IgD-negative memory B cell (primary cell): ENCODE data around the gene HIRIP3. TPM values are rescaled to one million over a fixed set of nuclear protein-coding genes. Genes with fewer than 3 reads are reported as not detected.
"Not testable (repeated sequence)": the region's sequence is repeated elsewhere in the genome, so short reads cannot be mapped to it uniquely, and the experiment has no call there.

ENCODE experiments used
- H3K27ac Mint-ChIP-seq, 3 donors: one replicate each; pipeline ENCODE4 v1.8.0; 2020 to 2022; ENCODE audit warnings: mild to moderate bottlenecking in 3 of 3, mixed read lengths in 3 of 3, moderate library complexity in 1 of 3
- H3K27me3 Mint-ChIP-seq: one replicate; pipeline ENCODE4 v1.8.0; 2021; ENCODE audit warnings: mixed read lengths
- H3K36me3 Mint-ChIP-seq: one replicate; pipeline ENCODE4 v1.8.0; 2020; ENCODE audit warnings: mild to moderate bottlenecking, mixed read lengths
- H3K4me1 Mint-ChIP-seq, 3 donors: one replicate each; pipeline ENCODE4 v1.8.0; 2020 to 2022; ENCODE audit warnings: mixed read lengths in 3 of 3, mild to moderate bottlenecking in 1 of 3
- H3K4me3 Mint-ChIP-seq, 4 donors: one replicate each; pipeline ENCODE4 v1.8.0; 2020 to 2022; ENCODE audit warnings: mild to moderate bottlenecking in 4 of 4, mixed read lengths in 4 of 4, moderate library complexity in 3 of 4
- H3K9me3 Mint-ChIP-seq, 3 donors: one replicate each; pipeline ENCODE4 v1.8.0; 2020 to 2021; ENCODE audit warnings: mixed read lengths in 3 of 3, mild to moderate bottlenecking in 1 of 3
- polyA plus RNA-seq: library from polyadenylated mRNA; unstranded; fragments of 300-500 nt; fragmentation: Illumina TruSeq; gene quantifications from one replicate; pipeline ENCODE4 v1.2.3, GENCODE V29; 2021

HIRIP3 gene, protein sequence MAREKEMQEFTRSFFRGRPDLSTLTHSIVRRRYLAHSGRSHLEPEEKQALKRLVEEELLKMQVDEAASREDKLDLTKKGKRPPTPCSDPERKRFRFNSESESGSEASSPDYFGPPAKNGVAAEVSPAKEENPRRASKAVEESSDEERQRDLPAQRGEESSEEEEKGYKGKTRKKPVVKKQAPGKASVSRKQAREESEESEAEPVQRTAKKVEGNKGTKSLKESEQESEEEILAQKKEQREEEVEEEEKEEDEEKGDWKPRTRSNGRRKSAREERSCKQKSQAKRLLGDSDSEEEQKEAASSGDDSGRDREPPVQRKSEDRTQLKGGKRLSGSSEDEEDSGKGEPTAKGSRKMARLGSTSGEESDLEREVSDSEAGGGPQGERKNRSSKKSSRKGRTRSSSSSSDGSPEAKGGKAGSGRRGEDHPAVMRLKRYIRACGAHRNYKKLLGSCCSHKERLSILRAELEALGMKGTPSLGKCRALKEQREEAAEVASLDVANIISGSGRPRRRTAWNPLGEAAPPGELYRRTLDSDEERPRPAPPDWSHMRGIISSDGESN
- polyA plus RNA-seq = 21.0 TPM

DNA sequence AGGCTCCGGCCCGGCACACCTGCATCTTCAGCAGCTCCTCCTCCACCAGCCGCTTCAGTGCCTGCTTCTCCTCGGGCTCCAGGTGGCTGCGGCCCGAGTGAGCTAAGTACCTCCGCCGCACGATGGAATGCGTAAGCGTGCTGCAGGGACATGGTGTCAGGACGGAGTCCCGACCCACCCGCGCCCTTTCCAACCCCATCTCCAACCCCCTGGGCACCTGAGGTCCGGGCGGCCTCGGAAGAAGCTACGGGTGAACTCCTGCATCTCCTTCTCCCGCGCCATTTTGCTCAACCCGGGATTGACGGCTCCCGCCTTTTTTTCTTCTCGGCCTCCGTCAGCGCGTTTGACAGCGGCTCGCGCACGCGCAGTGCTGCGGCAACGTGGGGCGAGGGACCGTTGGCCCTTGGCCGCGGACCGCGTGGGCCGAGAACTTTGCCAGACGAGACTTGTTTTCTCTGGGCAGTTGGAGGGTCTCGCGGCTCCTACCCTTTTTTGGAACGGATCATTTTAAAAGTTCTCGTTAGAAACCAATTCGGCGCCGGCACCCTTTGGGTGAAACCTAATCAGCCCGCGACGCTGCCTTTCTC, at the start of gene HIRIP3:
Gene HIRIP3, minus strand, starts transcription at position 294 of the 587 bp plus-strand sequence. Its CDS starts 12 bp downstream, at position 282.
- peaks cover 1% of the 10 kb centered on the region for H3K36me3 Mint-ChIP-seq
- H3K27ac Mint-ChIP-seq = peak within 1 kb of the TSS; percentile 97 to 98 (median 98)
- peaks cover 16 to 32% (median 17%) of the 10 kb centered on the region in 3 donors for H3K4me1 Mint-ChIP-seq
- H3K9me3 Mint-ChIP-seq = no peaks in the 10 kb centered on the region
- no peaks in the 10 kb centered on the region for H3K27me3 Mint-ChIP-seq
- H3K4me3 Mint-ChIP-seq = peak within 1 kb of the TSS; percentile 97 to 99 (median 98)

DNA sequence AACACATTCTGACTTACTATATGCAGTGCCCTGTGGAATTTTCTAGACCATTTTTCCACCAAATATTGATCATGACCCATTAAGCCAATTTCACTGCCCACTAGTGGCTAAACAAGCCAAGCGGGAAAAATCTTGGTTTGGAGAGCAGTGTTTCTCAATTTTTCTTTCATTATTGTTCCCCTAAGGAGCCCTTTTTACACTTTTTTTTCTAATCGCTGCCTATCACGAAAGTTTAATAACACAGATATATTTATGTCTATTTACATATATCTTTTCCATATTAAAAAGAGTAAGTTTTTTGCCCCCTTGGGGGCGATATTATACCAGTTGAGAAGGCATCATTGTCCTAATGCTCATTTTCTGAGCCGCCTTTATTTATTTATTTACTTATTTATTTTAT, 46.4 kb upstream of the HIRIP3 start:
- peaks cover 3 to 5% (median 4%) of the 10 kb centered on the region in 3 donors for H3K4me1 Mint-ChIP-seq
- H3K36me3 Mint-ChIP-seq = peaks cover 2% of the 10 kb centered on the region
- H3K27me3 Mint-ChIP-seq = peaks cover 7% of the 10 kb centered on the region
- H3K9me3 Mint-ChIP-seq = no peaks in the 10 kb centered on the region
- no peak overlapping the region for H3K27ac Mint-ChIP-seq
- H3K4me3 Mint-ChIP-seq = no peak overlapping the region

DNA sequence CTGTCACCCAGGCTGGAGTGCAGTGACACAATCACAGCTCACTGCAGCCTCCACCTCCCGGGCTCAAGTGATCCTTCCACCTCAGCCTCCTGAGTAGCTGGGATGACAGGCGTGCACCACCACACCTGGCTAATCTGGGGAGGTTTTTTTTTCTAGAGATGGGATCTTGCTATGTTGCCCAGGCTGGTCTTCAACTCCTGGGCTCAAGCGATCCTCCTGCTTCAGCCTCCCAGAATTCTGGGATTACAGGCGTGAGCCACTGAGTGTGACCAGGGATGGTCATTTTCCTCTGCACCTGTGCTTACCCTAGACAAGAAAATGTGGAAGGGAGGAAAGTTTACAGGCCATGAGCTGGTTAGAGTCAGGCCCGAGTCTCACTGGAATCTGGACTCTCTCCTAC, 45.3 kb upstream of the HIRIP3 start:
- H3K9me3 Mint-ChIP-seq, H3K4me3 Mint-ChIP-seq, H3K27ac Mint-ChIP-seq, H3K4me1 Mint-ChIP-seq, H3K36me3 Mint-ChIP-seq: not testable (repeated sequence)
- peaks cover 15% of the 10 kb centered on the region for H3K27me3 Mint-ChIP-seq

DNA sequence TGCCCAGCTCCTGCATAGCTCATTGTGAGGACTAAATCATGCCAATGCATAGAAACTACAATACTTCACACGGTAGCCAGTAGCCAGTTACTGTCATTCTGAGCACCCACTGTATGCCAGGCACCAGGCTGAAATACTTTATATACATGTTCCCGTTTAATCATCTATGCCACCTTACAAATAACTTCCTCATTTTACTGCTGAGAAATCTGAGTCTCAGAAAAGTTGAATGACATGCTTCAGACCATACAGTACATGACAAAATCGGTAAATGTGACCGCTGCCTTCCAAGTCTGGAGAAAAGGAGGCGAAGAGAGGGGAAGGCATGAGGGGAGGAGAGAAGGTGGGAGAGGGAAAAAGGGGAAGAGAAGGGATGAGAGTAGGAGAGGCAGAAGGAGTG, 44.8 kb upstream of the HIRIP3 start:
- H3K9me3 Mint-ChIP-seq = no peaks in the 10 kb centered on the region
- peaks cover 3 to 5% (median 4%) of the 10 kb centered on the region in 3 donors for H3K4me1 Mint-ChIP-seq
- H3K4me3 Mint-ChIP-seq = no peak overlapping the region

DNA sequence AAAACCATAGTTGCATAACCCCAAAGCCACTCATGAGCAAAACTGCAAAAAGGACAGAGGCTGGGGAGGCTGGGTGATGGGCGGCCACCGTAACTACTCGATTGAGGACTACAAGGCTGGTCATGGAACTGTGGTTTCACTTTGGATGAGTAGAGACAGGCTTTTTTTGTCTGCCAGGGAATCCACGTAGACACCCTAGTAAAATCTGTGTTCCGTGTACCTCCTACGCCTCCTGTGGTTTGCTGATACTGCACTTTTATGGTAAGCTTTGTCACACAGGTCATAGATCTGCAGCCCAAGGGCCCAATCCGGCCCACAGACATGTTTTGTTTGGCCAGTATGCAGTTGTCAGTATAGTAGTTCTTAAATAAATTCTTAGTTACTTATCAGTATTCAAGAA, 37.9 kb upstream of the HIRIP3 start:
- Mint-ChIP-seq H3K36me3 (no peaks in the 10 kb centered on the region), H3K9me3 (no peaks in the 10 kb centered on the region), H3K4me1 (peaks cover 5 to 7% (median 5%) of the 10 kb centered on the region in 3 donors), H3K4me3 (peak overlapping the region in 1 of 4 donors; percentile 37), H3K27me3 (peaks cover 60% of the 10 kb centered on the region), H3K27ac (no peak overlapping the region)

More for the DNA sequence above, 44.8 kb upstream of the HIRIP3 start:
- H3K27me3 Mint-ChIP-seq = peaks cover 19% of the 10 kb centered on the region
- H3K27ac Mint-ChIP-seq = no peak overlapping the region
- peaks cover 2% of the 10 kb centered on the region for H3K36me3 Mint-ChIP-seq

DNA sequence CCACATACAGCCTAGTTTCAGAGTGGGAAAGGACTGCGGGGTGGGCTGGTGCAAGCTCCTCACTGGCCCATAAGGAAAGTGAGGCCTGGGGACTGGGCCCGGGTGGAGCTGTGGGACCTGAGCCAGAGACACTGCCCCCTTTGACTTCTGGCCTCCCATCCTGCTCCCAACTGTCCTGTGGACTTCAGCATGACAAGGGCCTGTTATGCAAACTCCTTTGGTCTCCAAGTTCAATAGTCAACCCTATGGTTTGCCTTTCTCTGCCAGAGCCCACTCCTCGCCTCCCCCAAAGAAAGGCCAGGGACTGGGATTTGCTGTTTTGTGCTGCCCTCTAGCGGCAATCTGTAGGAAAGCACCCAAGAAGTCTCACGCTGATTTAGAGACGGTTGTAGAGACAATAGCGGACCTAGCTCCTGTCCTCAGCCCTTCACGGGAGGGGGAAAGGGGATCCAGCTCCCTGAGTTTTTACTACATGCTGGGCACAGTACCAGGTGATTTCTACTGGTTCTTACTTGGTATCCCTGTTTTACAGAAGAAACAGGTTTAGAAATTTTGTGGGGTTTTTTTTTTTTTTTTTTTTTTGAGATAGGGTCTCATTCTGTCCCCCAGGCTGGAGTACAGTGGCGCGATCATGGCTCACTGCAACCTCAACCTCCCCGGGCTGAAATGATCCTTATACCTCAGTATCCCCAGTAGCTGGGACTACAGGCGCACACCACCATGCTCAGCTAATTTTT, 36.8 kb upstream of the HIRIP3 start:
- Mint-ChIP-seq H3K36me3 (peaks cover 1% of the 10 kb centered on the region), H3K27ac (no peak overlapping the region), H3K27me3 (peaks cover 63% of the 10 kb centered on the region)

DNA sequence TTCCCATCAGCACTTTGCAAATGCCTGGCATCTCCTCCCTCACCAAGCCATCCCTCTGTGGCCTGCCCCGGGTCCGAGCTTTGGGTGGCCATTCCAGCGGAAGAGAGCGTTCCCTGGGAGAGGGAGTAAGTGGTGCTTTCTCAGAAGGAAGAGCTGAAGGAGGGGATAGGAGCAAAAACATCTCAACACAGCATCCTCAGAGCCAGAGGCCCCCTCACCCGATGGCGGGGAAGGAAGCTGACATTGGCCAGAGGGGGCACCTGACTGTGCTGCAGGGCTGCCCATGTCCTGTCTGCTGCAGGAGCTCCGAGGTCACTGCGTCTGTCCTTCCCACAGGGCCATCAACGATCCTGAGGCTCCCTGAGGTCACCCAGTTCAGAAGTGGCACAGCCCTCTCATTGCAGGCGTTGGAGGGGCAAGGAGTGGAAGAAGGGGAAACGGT, 36.1 kb upstream of the HIRIP3 start:
- no peak overlapping the region for H3K27ac Mint-ChIP-seq
- H3K27me3 Mint-ChIP-seq = peaks cover 66% of the 10 kb centered on the region
- no peak overlapping the region for H3K4me3 Mint-ChIP-seq
- H3K9me3 Mint-ChIP-seq = no peaks in the 10 kb centered on the region
- H3K36me3 Mint-ChIP-seq = peaks cover 1% of the 10 kb centered on the region
- peaks cover 5 to 7% (median 5%) of the 10 kb centered on the region in 3 donors for H3K4me1 Mint-ChIP-seq

More for the DNA sequence above, 36.8 kb upstream of the HIRIP3 start:
- Mint-ChIP-seq H3K4me3 (peak overlapping the region in 2 of 4 donors; percentile 67 to 74), H3K9me3 (no peaks in the 10 kb centered on the region), H3K4me1 (peaks cover 5 to 7% (median 5%) of the 10 kb centered on the region in 3 donors)

DNA sequence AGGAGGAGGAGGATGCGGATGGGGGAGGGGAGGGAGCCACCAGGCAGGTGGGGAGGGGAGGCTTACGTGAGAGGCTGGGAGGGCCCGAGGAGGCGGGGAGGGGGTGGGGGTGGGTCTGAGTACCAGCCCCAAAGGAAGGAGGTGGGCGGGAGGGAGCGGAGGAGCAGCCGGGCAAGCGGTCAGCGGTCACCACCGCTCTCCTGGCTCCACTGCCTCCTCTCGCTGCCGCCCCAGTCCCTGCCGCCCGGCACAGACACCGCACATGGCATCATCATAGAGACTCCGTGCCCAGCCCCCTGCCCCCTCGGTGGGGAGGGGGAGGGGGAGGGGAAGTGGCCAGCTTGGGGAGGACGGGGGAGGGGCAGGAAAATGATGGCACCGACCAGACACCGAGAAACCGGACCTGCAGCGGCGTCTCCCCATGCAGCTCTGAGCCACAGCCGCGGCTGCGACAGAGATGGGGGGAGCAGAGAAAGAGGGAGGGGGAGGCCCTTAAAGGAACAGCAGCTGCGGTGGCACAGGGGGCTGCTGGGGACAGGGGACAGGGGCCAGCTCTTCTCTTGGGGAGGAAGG, 35.5 kb upstream of the HIRIP3 start, which contains the start of gene TLCD3B:
Gene TLCD3B, minus strand, starts transcription at position 431 of the 573 bp plus-strand sequence. CDS start 744 bp downstream, outside the sequence.
- H3K27ac Mint-ChIP-seq = no peak within 1 kb of the TSS
- H3K4me3 Mint-ChIP-seq = peak within 1 kb of the TSS in 3 of 4 donors; percentile 27 to 84 (median 67)
- H3K27me3 Mint-ChIP-seq = peaks cover 63% of the 10 kb centered on the region
- no peaks in the 10 kb centered on the region for H3K9me3 Mint-ChIP-seq
- H3K4me1 Mint-ChIP-seq = peaks cover 5 to 7% (median 5%) of the 10 kb centered on the region in 3 donors
- peaks cover 1% of the 10 kb centered on the region for H3K36me3 Mint-ChIP-seq

DNA sequence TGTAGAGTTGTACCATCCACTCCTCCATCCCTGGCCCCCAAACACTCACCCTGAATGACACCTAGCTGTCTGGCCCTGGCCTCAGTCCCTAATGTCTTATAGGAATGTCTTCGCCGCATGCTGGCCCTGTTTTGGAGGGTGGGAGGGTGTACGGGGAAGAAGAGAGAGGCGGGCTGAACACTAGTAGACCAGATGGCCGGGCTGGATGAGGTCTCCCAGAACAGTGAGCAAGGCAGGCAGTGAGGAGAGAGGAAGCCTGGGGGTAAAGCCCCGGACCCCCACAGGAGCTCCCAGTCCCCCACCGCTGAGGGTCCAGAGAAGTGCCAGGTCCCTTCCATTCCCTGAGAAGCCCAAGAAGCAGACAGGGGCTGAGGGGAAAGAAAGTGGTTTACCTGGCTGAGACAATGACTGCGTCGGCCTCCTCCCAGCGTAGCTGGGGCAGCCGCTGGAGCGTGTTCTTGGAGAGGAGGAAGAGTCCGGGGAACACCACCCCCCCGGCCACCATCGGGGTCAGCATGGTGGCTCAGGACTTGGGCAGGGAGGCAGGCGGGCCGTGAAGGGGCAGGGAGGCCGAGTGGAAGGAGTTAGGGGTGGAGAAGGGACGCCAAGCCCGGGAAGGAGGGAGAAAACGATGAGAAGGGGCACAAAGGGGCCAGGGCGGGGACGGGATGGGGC, 34.7 kb upstream of the HIRIP3 start:
- no peaks in the 10 kb centered on the region for H3K9me3 Mint-ChIP-seq
- peaks cover 1% of the 10 kb centered on the region for H3K36me3 Mint-ChIP-seq
- H3K27me3 Mint-ChIP-seq = peaks cover 62% of the 10 kb centered on the region
- peak overlapping the region in 2 of 4 donors; percentile 27 to 84 for H3K4me3 Mint-ChIP-seq
- H3K27ac Mint-ChIP-seq = no peak overlapping the region
- H3K4me1 Mint-ChIP-seq = peaks cover 5 to 6% (median 5%) of the 10 kb centered on the region in 3 donors

DNA sequence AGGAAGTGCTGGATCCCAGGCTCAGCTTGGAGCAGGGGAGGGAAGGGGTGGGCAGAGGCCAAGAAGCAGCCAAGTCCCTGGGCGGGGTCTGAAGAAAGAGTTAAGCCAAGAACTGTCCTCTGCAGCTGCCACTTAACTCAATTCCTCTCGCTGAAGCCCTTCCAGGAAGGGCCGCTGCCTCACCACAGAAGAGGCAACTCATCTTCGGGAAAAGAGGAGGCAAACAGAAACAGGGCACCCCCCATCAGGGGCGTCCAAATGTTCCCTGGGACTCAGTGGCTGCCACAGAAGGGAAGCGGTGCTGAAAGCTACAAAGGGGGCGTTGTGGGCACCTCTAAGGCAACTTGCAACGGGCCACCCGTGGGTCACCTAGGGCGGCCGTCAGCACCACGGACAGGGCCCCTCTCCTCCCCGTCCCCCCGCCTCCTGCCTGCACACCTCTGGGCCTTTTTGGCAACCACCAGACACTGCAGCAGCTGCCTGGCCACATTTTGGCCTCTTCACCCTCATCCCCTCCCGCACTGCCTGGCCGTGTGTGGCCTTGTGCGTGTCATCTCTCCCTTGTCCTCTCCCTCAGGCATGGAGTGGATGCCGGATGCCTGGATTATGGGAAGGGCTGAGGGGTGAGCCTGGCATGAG, 33.1 kb upstream of the HIRIP3 start:
- Mint-ChIP-seq H3K27me3 (peaks cover 52% of the 10 kb centered on the region), H3K9me3 (no peaks in the 10 kb centered on the region), H3K36me3 (peaks cover 1% of the 10 kb centered on the region), H3K4me3 (no peak overlapping the region), H3K27ac (no peak overlapping the region), H3K4me1 (peaks cover 5 to 6% (median 5%) of the 10 kb centered on the region in 3 donors)

DNA sequence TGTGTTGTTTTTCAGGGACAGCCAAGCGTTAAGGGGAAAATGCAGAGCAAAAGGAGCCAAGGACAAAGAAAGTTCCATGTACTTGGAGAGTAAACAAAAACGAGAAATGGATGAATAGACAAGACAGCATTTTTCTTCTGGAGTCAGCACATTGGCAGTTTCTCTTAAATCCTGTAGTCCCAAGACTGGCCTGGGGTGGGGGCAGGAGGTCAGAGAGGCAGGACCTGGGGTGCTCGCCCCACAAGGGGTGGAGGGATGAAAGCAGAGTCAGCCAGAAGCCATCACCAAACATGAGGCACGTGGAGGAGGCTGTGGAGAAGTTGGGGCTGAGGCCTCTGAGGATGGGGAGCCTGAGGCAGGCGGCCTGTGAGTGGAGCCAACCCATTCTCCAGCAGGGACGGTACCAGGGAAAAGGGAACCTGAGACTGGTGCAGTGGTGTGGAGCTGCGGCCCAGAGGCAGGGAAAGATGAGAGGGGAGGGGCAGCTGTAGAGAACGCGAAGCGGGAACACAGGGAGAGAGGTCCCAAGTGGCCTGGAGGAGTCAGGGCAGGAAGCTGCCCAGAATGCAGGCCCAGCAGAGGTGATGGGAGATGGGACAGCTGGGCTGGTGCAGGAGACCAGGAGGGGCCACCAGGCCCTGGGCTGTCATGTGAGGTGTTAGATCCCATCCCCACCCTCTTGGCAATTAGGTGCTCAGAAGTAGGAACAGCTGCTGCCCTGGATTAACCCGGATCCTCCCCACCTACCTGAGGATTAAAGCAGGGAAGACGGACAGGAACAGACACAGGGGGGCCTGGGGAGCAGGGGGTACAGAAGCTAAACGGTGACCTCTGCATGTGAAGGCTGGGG, 32.4 kb upstream of the HIRIP3 start:
- Mint-ChIP-seq H3K27me3 (peaks cover 48% of the 10 kb centered on the region), H3K9me3 (no peaks in the 10 kb centered on the region), H3K27ac (no peak overlapping the region), H3K36me3 (peaks cover 1% of the 10 kb centered on the region), H3K4me3 (no peak overlapping the region), H3K4me1 (peaks cover 5 to 6% (median 5%) of the 10 kb centered on the region in 3 donors)

DNA sequence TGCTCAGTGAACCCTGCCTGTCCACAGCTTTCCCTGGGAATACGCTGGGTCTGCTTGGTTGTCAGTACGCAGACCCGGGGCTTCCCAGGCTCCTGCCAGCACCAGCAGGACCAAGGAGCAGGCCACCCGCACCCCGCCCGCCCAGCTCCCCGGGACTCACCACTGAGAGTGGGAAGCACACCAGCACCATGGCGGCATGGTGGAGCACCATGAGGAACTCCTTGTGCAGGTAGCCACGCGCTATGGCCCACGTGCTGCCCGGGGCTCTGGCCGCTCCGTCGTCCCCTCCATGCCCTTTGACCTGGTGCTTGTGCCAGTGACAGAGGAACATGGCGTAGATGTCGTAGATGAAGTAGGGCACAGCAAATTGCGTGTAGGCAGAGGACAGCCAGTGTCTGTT, 31.0 kb upstream of the HIRIP3 start:
- no peak overlapping the region for H3K27ac Mint-ChIP-seq
- peaks cover 0 to 4% (median 1%) of the 10 kb centered on the region in 3 donors for H3K4me1 Mint-ChIP-seq
- H3K9me3 Mint-ChIP-seq = no peaks in the 10 kb centered on the region
- peaks cover 1% of the 10 kb centered on the region for H3K36me3 Mint-ChIP-seq
- no peak overlapping the region for H3K4me3 Mint-ChIP-seq
- H3K27me3 Mint-ChIP-seq = peaks cover 40% of the 10 kb centered on the region

DNA sequence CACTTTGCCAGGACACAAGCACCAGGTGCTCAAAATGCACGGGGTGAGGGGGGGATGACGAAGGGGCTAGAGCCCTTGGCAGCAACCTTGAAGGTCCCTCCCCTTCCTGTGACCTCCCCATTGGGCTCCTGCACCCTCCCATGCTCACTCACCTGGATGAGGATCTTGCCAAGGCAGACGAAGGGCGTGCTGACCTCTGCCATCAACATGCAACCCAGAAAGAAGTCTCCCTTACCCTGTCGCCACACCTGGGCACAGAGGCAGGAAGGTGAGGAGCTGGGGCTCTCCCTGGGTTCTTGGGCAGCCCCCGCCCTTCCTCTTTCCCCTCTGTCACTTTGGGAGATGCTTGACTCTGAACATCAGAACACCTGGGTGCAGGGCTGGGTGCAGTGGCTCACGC, 30.2 kb upstream of the HIRIP3 start:
- Mint-ChIP-seq H3K9me3 (no peaks in the 10 kb centered on the region), H3K27ac (no peak overlapping the region), H3K4me3 (no peak overlapping the region), H3K27me3 (peaks cover 38% of the 10 kb centered on the region), H3K36me3 (peaks cover 1% of the 10 kb centered on the region), H3K4me1 (peaks cover 0 to 7% (median 4%) of the 10 kb centered on the region in 3 donors)
